ENCODE results near the gene MAPT.

GRCh38 chr17:45846646-45847045, 47.7 kb upstream of the MAPT start:
- TF ChIP-seq OSR1 (CRISPR knock-in tag; IDR thresholded peaks at IDR 0.05) (no peak), ZC3H10 (CRISPR knock-in tag; IDR thresholded peaks at IDR 0.05) (no peak), PATZ1 (CRISPR knock-in tag; IDR thresholded peaks at IDR 0.05; ENCODE audit: borderline replicate concordance) (no peak)

Measured in SK-N-SH treated with all-trans-retinoic acid at 6 μM for 48 hours (cell line).